ENCODE measurements around the gene SMIM14.

DNA sequence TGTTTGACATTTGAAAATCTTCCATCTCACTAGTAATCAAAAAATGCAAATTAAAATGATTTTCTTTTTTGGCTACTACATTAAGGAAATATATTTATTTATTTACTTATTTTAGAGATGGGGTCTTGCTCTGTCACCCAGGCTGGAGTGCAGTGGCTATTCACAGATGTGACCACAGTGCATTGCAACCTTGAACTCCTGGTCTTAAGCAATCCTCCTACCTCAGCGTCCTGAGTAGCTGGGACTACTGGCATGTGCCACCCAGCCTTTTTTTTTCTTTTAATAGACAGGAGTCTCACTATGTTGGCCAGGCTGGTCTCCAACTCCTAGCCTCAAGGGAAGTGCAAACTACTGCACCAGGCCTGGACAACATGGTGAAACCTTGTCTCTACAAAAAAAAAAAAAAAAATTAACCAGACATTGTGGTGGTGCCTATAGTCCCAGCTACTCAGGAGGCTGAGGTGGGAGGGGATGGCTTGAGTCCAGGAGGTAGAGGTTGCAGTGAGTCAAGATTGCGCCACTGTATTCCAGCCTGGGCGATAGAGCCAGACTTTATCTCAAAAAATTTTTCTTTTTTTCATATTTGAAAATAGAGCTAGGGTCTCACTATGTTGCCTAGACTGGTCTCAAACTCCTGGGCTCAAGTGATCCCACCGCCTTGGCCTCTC, 4.4 kb upstream of the SMIM14 start:
- no peak for TF ChIP-seq POLR2A (IDR thresholded peaks at IDR 0.05)
- TF ChIP-seq, protein P1, sequence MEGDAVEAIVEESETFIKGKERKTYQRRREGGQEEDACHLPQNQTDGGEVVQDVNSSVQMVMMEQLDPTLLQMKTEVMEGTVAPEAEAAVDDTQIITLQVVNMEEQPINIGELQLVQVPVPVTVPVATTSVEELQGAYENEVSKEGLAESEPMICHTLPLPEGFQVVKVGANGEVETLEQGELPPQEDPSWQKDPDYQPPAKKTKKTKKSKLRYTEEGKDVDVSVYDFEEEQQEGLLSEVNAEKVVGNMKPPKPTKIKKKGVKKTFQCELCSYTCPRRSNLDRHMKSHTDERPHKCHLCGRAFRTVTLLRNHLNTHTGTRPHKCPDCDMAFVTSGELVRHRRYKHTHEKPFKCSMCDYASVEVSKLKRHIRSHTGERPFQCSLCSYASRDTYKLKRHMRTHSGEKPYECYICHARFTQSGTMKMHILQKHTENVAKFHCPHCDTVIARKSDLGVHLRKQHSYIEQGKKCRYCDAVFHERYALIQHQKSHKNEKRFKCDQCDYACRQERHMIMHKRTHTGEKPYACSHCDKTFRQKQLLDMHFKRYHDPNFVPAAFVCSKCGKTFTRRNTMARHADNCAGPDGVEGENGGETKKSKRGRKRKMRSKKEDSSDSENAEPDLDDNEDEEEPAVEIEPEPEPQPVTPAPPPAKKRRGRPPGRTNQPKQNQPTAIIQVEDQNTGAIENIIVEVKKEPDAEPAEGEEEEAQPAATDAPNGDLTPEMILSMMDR (IDR thresholded peaks at IDR 0.05), result no peak
